Esophagus squamous epithelium (tissue), 5 donors: Measurements from ENCODE around the gene NSG1. TPM values are rescaled to one million over a fixed set of nuclear protein-coding genes. Genes with fewer than 3 reads are reported as not detected.

Experiments used
- DNase-seq: peaks from one replicate; lab custom pipeline; 2025; lab: John Stamatoyannopoulos, UW
- H3K27ac ChIP-seq, 4 donors: fragments of 200-600 bp; sonication (generic); one replicate each; pipeline ENCODE4 v1.5.1; 2016 to 2019; ENCODE audit warnings: mild to moderate bottlenecking in 1 of 4
- H3K27me3 ChIP-seq, 4 donors: fragments of 200-600 bp; sonication (generic); 1 replicate in 3 of 4; 2 replicates in 1 of 4; pipeline versions ENCODE4 v1.5.1 to v1.6.0; 2017 to 2021; ENCODE audit warnings: antibody characterized with exemption in 1 of 4
- H3K36me3 ChIP-seq, 3 donors: fragments of 200-600 bp; sonication (generic); one replicate each; pipeline ENCODE4 v1.5.1; 2016 to 2019
- H3K4me1 ChIP-seq, 3 donors: fragments of 200-600 bp; sonication (generic); one replicate each; pipeline ENCODE4 v1.5.1; 2017 to 2019
- H3K4me3 ChIP-seq, 4 donors: fragments of 200-600 bp; sonication (generic); 1 replicate in 3 of 4; 2 replicates in 1 of 4; pipeline ENCODE4 v1.5.1; 2016 to 2019; ENCODE audit warnings: mild to moderate bottlenecking in 2 of 4, moderate library complexity in 1 of 4
- H3K9me3 ChIP-seq, 3 donors: fragments of 200-600 bp; sonication (generic); one replicate each; pipeline ENCODE4 v1.5.1; 2016 to 2019
- CTCF ChIP-seq, 6 experiments: fragments of 450-650 bp in 4 of 6; fragments of 200-600 bp in 2 of 6; sonication (generic) in 2 of 6; IDR thresholded peaks; one replicate each; pipeline ENCODE4 v1.5.1; 2016 to 2019; ENCODE audit warnings: antibody characterized with exemption in 6 of 6, mild to moderate bottlenecking in 4 of 6, moderate library complexity in 4 of 6
- POLR2A ChIP-seq, 4 donors: fragments of 450-650 bp; IDR thresholded peaks; one replicate each; pipeline ENCODE4 v1.6.1; 2017; ENCODE audit warnings: antibody characterized with exemption in 4 of 4, mild to moderate bottlenecking in 4 of 4, moderate library complexity in 3 of 4
- WGBS, 2 donors: methylation state at CpG; one replicate each; pipeline ENCODE4 v1.1.5; 2018; 5-methylcytosine and 5-hydroxymethylcytosine counted together
- intact Hi-C: fragments of 100-400 bp; cut with DNase I; formaldehyde crosslinking; loops from one replicate; pipeline ENCODE4 v1.15.0; 2022
- total RNA-seq, 4 donors: library from RNA; depleted of rRNA; stranded (reverse); fragments of >200 nt; gene quantifications; one replicate each; pipeline ENCODE4 v1.1.0, GENCODE V29; 2016
- donor health status: DM: yes; HTN: yes; CAD: no.

NSG1 gene
- total RNA-seq, 4 donors from 2014 or later = 21.2 to 48.8 (median 37.5) TPM

GRCh38 chr4:4410271-4410670, 23.4 kb downstream of the NSG1 start:
- intact Hi-C loops = no loop called here
- WGBS, 2 donors = 89 to 92% methylated on average over 10 to 15 of the region's 15 CpGs

GRCh38 chr4:4411906-4412305, 25.0 kb downstream of the NSG1 start:
- WGBS, 2 donors = 69 to 80% methylated on average over 9 to 11 of the region's 15 CpGs
- intact Hi-C loops = no loop called here
- H3K9me3 ChIP-seq = no peaks in the 10 kb centered on the region
- H3K36me3 ChIP-seq = peaks cover 0 to 37% (median 0%) of the 10 kb centered on the region in 3 donors
- no peak for TF ChIP-seq POLR2A (IDR thresholded peaks at IDR 0.05)
- no peak for TF ChIP-seq CTCF (IDR thresholded peaks at IDR 0.05)
- no peak overlapping the region for H3K27ac ChIP-seq
- H3K27me3 ChIP-seq = peaks cover 0 to 14% (median 0%) of the 10 kb centered on the region in 4 donors
- no peak for DNase-seq
- peaks cover 0 to 16% (median 4%) of the 10 kb centered on the region in 3 donors for H3K4me1 ChIP-seq
- no peak overlapping the region for H3K4me3 ChIP-seq

More at GRCh38 chr4:4410271-4410670, 23.4 kb downstream of the NSG1 start:
- no peak for DNase-seq
- no peak overlapping the region for H3K27ac ChIP-seq
- no peak overlapping the region for H3K4me3 ChIP-seq
- peaks cover 0 to 23% (median 4%) of the 10 kb centered on the region in 3 donors for H3K4me1 ChIP-seq
- no peak for TF ChIP-seq CTCF (IDR thresholded peaks at IDR 0.05)
- TF ChIP-seq POLR2A (IDR thresholded peaks at IDR 0.05) = no peak
- H3K9me3 ChIP-seq = no peaks in the 10 kb centered on the region
- peaks cover 0 to 21% (median 0%) of the 10 kb centered on the region in 3 donors for H3K36me3 ChIP-seq
- H3K27me3 ChIP-seq = peaks cover 0 to 29% (median 0%) of the 10 kb centered on the region in 4 donors

GRCh38 chr4:4412641-4413372, 25.9 kb downstream of the NSG1 start:
- 76 to 77% methylated on average over 14 to 18 of the region's 19 CpGs for WGBS, 2 donors
- H3K4me3 ChIP-seq = no peak overlapping the region
- H3K27me3 ChIP-seq = peaks cover 0 to 5% (median 0%) of the 10 kb centered on the region in 4 donors
- H3K36me3 ChIP-seq = peaks cover 0 to 46% (median 0%) of the 10 kb centered on the region in 3 donors
- peaks cover 0 to 11% (median 4%) of the 10 kb centered on the region in 3 donors for H3K4me1 ChIP-seq
- TF ChIP-seq CTCF (IDR thresholded peaks at IDR 0.05) = no peak
- TF ChIP-seq POLR2A (IDR thresholded peaks at IDR 0.05) = no peak
- no peak overlapping the region for H3K27ac ChIP-seq
- DNase-seq = no peak
- intact Hi-C loops = no loop called here
- H3K9me3 ChIP-seq = no peaks in the 10 kb centered on the region

- H3K9me3 ChIP-seq = no peaks in the 10 kb centered on the region
- H3K27me3 ChIP-seq = no peaks in the 10 kb centered on the region
- no peak overlapping the region for H3K27ac ChIP-seq
- peaks cover 0 to 51% (median 0%) of the 10 kb centered on the region in 3 donors for H3K36me3 ChIP-seq
- intact Hi-C loops = no loop called here
- H3K4me1 ChIP-seq = peaks cover 0 to 6% (median 1%) of the 10 kb centered on the region in 3 donors
- 83 to 93% methylated on average over 2 of the region's 10 CpGs for WGBS, 2 donors
- TF ChIP-seq POLR2A (IDR thresholded peaks at IDR 0.05) = no peak
- no peak for TF ChIP-seq CTCF (IDR thresholded peaks at IDR 0.05)
- no peak for DNase-seq
- H3K4me3 ChIP-seq = no peak overlapping the region
Measured at GRCh38 chr4:4413373-4413725, 26.4 kb downstream of the NSG1 start.

GRCh38 chr4:4413806-4414205, 26.9 kb downstream of the NSG1 start:
- 73 to 85% methylated on average over 5 to 6 of the region's 7 CpGs for WGBS, 2 donors
- TF ChIP-seq CTCF (IDR thresholded peaks at IDR 0.05) (no peak), POLR2A (IDR thresholded peaks at IDR 0.05) (no peak)
- Histone ChIP-seq H3K9me3 (no peaks in the 10 kb centered on the region), H3K27ac (no peak overlapping the region), H3K4me1 (peaks cover 0 to 1% (median 0%) of the 10 kb centered on the region in 3 donors), H3K4me3 (no peak overlapping the region), H3K27me3 (no peaks in the 10 kb centered on the region), H3K36me3 (peaks cover 0 to 56% (median 3%) of the 10 kb centered on the region in 3 donors)
- intact Hi-C loops = no loop called here
- DNase-seq = no peak
